RWPE1 (cell line): ENCODE data around the gene TSPAN5.

Experiments
- CTCF ChIA-PET: fragments of 350-600 bp; sonication (Branson Sonifier 250); formaldehyde crosslinking; extraction: SDS; loops from one replicate; lab custom pipeline; 2021; lab: Yijun Ruan, JAX
- POLR2A ChIA-PET: fragments of 400-600 bp; formaldehyde crosslinking; extraction: SDS; loops from one replicate; lab custom pipeline; 2020; ENCODE audit warnings: antibody characterized with exemption; ENCODE audit not compliant: low non-redundant PET; lab: Yijun Ruan, JAX
- DNase-seq: peaks from one replicate; pipeline ENCODE4 v3.0.0; 2012; ENCODE audit warnings: low spot score
- H3K27ac ChIP-seq: fragments of 450-650 bp; 2 replicates; pipeline ENCODE4 v1.5.1; 2017
- TF ChIP-seq, protein P1 (sequence below): fragments of 450-650 bp; conservative IDR thresholded peaks from 2 replicates; pipeline ENCODE4 v1.5.1; 2017; ENCODE audit warnings: low read depth, mild to moderate bottlenecking

Gene TSPAN5

DNA sequence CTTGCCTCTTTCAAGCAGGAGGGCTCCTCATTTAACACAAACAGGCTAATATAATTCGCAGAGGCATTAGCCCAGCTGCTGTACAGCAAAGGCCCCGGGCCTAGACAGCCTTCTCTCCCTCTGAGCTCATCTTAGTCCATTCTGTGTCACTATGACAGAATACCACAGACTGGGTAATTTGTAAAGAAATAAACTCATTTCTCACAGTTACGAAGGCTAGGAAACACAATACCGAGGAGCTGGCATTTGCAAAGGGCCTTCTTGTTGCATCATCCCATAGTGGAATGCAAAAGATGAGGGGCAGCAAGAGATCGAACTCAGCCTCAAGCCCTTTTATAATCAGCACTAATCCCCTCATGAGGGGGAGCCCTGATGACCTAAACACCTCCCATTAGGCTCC is 48.5 kb downstream of the TSPAN5 start:
- CTCF ChIA-PET, result no interaction called here
- POLR2A ChIA-PET, result no interaction called here
- no peak overlapping the region for H3K27ac ChIP-seq
- DNase-seq, result no peak
- TF ChIP-seq, protein P1, sequence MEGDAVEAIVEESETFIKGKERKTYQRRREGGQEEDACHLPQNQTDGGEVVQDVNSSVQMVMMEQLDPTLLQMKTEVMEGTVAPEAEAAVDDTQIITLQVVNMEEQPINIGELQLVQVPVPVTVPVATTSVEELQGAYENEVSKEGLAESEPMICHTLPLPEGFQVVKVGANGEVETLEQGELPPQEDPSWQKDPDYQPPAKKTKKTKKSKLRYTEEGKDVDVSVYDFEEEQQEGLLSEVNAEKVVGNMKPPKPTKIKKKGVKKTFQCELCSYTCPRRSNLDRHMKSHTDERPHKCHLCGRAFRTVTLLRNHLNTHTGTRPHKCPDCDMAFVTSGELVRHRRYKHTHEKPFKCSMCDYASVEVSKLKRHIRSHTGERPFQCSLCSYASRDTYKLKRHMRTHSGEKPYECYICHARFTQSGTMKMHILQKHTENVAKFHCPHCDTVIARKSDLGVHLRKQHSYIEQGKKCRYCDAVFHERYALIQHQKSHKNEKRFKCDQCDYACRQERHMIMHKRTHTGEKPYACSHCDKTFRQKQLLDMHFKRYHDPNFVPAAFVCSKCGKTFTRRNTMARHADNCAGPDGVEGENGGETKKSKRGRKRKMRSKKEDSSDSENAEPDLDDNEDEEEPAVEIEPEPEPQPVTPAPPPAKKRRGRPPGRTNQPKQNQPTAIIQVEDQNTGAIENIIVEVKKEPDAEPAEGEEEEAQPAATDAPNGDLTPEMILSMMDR, result no peak

- CTCF ChIA-PET, result interaction anchor here (0.5 kb wide), 1 partner anchor 221 kb away, joined by 3 read pairs; no protein-coding TSS in a partner anchor
- DNase-seq, result no peak
- POLR2A ChIA-PET, result no interaction called here
- TF ChIP-seq, protein P1, result no peak
- no peak overlapping the region for H3K27ac ChIP-seq
These were observed 50.1 kb downstream of the TSPAN5 start for GRCh38 chr4:98608356-98608755.

GRCh38 chr4:98606894-98607293 is 51.5 kb downstream of the TSPAN5 start:
- TF ChIP-seq, protein P1, result no peak
- DNase-seq, result no peak
- no peak overlapping the region for H3K27ac ChIP-seq
- ChIA-PET POLR2A (no interaction called here), CTCF (interaction anchor here (0.5 to 0.6 kb wide), 2 partner anchors 103 to 229 kb away, joined by 3 read pairs; no protein-coding TSS in a partner anchor)

- CTCF ChIA-PET, result no interaction called here
- no peak for DNase-seq
- H3K27ac ChIP-seq, result no peak overlapping the region
- TF ChIP-seq, protein P1, result no peak
- POLR2A ChIA-PET, result no interaction called here
These were observed 53.2 kb downstream of the TSPAN5 start for GRCh38 chr4:98605216-98605615.

DNA sequence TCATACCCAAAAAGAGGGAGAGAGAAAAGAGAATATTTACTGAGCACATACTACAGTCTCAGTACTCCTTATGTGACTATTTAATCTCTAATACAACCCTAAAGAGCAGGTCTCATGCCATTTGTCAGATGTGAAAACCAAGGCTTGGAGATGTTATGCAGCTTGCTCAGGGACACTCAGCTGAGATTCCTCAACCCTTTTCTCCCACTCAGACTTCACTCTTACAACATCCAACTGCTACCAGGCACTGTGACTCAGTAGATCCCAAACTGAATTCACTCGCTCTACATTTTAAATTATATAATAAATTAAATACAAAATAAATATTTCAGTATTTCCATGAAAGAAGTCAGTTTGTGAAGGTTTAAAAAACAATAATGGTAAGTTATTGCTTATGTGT is 53.7 kb downstream of the TSPAN5 start:
- ChIA-PET CTCF (interaction anchor here (0.7 kb wide), 1 partner anchor 32 kb away, joined by 3 read pairs; no protein-coding TSS in a partner anchor), POLR2A (no interaction called here)
- no peak for DNase-seq
- TF ChIP-seq, protein P1, result no peak
- H3K27ac ChIP-seq, result no peak overlapping the region

GRCh38 chr4:98603683-98604521 is 54.5 kb downstream of the TSPAN5 start:
- TF ChIP-seq, protein P1, result no peak
- CTCF ChIA-PET, result interaction anchor here (0.7 kb wide), 1 partner anchor 33 kb away, joined by 3 read pairs; no protein-coding TSS in a partner anchor

More at GRCh38 chr4:98603683-98604521, 54.5 kb downstream of the TSPAN5 start:
- POLR2A ChIA-PET, result no interaction called here
- no peak overlapping the region for H3K27ac ChIP-seq
- DNase-seq, result no peak
